Embryonic facial prominence (tissue), 1 donor: ENCODE data around the gene PCDHGA6.
"Not testable (repeated sequence)": the region's sequence is repeated elsewhere in the genome, so short reads cannot be mapped to it uniquely, and the experiment has no call there.

ENCODE experiments used
- DNase-seq: peaks from one replicate; pipeline ENCODE4 v3.0.0-alpha.2; 2016; ENCODE audit errors: extremely low spot score

Gene PCDHGA6

GRCh38 chr5:141359790-141360426 is 13.8 kb upstream of the PCDHGA6 start, which contains the start of gene PCDHGB2:
Gene PCDHGB2, plus strand, starts transcription at chr5:141359994. Its CDS starts 142 bp downstream, at chr5:141360136.
- DNase-seq, result no peak

GRCh38 chr5:141360685-141361084 is 13.0 kb upstream of the PCDHGA6 start:
- no peak for DNase-seq

DNA sequence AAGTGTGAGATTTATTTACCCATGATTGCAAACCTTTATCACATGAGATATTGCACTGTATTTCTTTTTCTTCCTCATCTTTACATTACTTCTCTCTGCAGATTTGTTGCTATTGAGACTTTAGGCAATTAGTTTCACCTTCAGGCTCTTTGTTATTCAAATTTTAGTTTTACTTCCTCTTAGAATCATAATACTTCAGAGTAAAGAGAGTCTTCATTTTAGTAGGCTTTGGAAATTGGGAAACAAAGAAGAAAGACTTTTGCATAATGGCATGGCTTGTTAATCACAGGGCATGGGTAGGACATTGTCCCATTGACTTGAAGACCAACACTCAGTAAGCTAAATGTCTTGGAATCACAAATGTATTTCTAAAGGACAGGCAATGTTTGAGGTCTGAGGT is 11.0 kb upstream of the PCDHGA6 start:
- no peak for DNase-seq

- DNase-seq, result no peak
Measured at GRCh38 chr5:141363952-141364660, 9.6 kb upstream of the PCDHGA6 start, which contains the start of gene PCDHGA5. Gene PCDHGA5, plus strand, starts transcription at chr5:141364162. Its CDS starts 169 bp downstream, at chr5:141364331.

GRCh38 chr5:141366016-141366896 is 7.4 kb upstream of the PCDHGA6 start:
- DNase-seq, result no peak

GRCh38 chr5:141369994-141370848 is 3.5 kb upstream of the PCDHGA6 start, which contains the start of gene PCDHGB3:
Gene PCDHGB3, plus strand, starts transcription at chr5:141370242. Its CDS starts 153 bp downstream, at chr5:141370395.
- DNase-seq, result no peak

DNA sequence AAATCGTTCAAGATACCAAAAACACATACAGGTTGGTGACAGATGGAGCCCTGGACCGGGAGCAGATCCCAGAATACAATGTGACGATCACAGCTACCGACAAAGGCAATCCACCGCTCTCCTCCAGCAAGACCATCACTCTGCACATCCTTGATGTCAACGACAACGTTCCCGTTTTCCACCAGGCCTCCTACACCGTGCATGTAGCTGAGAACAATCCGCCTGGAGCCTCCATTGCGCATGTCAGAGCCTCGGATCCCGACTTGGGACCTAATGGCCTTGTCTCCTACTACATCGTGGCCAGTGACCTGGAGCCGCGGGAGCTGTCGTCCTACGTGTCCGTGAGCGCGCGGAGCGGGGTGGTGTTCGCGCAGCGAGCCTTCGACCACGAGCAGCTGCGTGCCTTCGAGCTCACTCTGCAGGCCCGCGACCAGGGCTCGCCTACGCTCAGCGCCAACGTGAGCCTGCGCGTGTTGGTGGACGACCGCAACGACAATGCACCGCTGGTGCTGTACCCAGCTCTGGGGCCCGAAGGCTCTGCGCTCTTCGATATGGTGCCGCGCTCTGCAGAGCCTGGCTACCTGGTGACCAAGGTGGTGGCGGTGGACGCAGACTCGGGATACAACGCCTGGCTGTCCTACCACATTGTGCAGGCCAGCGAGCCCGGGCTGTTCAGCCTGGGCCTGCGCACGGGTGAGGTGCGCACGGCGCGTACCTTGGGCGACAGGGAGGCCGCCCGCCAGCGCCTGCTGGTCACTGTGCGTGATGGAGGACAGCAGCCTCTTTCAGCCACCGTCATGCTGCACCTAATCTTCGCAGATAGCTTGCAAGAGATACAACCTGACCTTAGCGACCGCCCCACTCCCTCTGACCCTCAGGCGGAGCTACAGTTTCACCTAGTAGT is 1.9 kb upstream of the PCDHGA6 start:
- DNase-seq, result no peak

DNA sequence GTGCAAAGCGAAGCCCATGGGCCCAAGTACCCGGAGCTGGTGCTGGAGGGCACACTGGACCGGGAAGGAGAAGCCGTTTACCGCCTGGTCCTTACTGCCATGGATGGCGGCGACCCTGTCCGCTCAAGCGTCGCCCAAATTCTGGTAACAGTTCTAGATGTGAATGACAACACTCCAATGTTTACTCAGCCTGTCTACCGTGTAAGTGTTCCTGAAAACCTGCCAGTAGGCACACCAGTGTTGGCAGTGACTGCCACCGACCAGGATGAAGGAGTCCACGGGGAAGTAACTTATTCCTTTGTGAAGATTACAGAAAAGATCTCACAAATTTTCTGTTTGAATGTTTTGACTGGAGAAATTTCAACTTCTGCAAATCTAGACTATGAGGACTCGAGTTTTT is 936 bp downstream of the PCDHGA6 start:
- DNase-seq, result no peak

- DNase-seq, result not testable (repeated sequence)
Measured at GRCh38 chr5:141375444-141376155, 1.9 kb downstream of the PCDHGA6 start.

DNA sequence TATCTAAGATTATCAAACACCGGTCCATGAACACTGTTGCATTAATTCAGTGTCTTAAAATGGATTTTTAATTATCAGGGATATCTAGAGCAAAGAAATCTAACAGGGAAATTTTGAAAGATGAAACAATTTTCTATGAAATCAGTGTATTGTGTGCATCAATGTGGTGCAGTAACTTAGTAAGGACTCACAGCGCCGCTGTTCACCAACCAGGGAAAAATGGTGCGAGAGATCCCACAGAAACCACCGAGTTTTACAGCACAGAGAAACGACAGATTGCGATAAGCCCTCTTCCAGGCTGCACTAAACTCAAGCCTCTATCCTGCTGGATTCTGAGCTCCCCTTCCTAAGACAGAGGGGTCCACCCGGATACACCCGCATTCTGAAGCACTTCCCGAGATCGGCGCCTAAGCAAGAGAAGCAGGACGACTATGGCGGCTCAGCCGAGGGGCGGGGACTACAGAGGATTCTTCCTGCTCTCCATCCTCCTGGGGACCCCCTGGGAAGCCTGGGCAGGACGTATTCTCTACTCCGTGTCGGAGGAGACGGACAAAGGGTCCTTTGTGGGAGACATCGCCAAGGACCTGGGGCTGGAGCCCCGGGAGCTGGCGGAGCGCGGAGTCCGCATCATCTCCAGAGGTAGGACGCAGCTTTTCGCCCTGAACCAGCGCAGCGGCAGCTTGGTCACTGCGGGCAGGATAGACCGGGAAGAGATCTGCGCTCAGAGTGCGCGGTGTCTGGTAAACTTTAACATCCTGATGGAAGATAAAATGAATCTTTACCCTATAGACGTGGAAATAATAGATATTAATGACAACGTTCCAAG is 9.0 kb downstream of the PCDHGA6 start, which contains the start of gene PCDHGA7:
PCDHGA7 (plus strand) TSS at position 274 of the 826 bp plus-strand sequence; CDS start at position 432, 158 bp downstream.
- DNase-seq, result no peak

GRCh38 chr5:141383345-141383744 is 9.7 kb downstream of the PCDHGA6 start:
- no peak for DNase-seq

DNA sequence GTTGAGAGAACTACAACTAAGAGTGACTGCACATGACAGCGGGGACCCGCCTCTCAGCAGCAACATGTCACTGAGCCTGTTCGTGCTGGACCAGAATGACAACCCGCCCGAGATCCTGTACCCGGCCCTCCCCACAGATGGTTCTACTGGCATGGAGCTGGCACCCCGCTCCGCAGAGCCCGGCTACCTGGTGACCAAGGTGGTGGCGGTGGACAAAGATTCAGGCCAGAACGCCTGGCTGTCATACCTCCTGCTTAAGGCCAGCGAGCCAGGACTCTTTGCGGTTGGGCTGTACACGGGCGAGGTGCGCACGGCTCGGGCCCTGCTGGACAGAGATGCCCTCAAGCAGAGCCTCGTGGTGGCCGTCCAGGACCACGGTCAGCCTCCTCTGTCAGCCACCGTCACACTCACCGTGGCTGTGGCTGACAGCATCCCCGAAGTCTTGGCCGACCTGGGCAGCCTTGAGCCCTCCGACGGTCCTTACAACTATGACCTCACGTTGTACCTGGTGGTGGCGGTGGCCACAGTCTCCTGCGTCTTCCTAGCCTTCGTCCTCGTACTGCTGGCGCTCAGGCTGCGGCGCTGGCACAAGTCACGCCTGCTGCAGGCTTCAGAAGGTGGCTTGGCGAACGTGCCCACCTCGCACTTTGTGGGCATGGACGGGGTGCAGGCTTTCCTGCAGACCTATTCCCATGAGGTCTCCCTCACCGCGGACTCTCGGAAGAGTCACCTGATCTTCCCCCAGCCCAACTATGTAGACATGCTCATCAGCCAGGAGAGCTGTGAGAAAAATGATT is 11.0 kb downstream of the PCDHGA6 start:
- DNase-seq, result no peak

- DNase-seq, result not testable (repeated sequence)
Measured at GRCh38 chr5:141387557-141388311, 14.0 kb downstream of the PCDHGA6 start, which contains the start of gene PCDHGB4. Gene PCDHGB4, plus strand, starts transcription at chr5:141387698. Its CDS starts 187 bp downstream, at chr5:141387885.

GRCh38 chr5:141388661-141389060 is 15.0 kb downstream of the PCDHGA6 start:
- no peak for DNase-seq

DNA sequence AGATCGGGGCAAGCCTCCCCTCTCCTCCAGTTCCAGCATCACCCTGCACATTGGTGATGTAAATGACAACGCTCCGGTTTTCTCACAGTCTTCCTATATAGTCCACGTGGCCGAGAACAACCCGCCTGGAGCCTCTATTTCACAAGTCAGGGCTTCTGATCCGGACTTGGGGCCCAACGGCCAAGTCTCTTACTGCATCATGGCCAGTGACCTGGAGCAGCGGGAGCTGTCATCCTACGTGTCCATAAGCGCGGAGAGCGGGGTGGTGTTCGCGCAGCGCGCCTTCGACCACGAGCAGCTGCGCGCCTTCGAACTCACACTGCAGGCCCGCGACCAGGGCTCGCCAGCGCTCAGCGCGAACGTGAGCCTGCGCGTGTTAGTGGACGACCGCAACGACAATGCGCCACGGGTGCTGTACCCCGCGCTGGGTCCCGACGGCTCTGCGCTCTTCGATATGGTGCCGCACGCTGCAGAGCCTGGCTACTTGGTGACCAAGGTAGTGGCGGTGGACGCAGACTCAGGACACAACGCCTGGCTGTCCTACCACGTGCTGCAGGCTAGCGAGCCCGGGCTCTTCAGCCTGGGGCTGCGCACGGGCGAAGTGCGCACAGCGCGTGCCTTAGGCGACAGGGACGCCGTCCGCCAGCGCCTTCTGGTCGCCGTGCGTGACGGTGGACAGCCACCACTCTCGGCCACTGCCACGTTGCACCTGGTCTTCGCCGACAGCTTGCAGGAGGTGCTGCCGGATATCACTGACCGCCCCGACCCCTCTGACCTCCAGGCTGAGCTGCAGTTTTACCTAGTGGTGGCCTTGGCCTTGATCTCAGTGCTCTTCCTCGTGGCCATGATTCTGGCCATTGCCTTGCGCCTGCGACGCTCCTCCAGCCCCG is 15.7 kb downstream of the PCDHGA6 start:
- no peak for DNase-seq
